ENCODE data around the gene COL26A1.
"Not testable (repeated sequence)": the region's sequence is repeated elsewhere in the genome, so short reads cannot be mapped to it uniquely, and the experiment has no call there.

- not testable (repeated sequence) for TF ChIP-seq CTCF (IDR thresholded peaks at IDR 0.05); ZFX (IDR thresholded peaks at IDR 0.05; ENCODE audit: borderline replicate concordance)
Measured at GRCh38 chr7:101491442-101491841, 128.8 kb downstream of the COL26A1 start.
